GM15510 (cell line): ENCODE data around the gene CLEC16A.

Experiments used
- POLR2A ChIP-seq: IDR thresholded peaks from 3 replicates; pipeline ENCODE4 v1.6.1; 2011; ENCODE audit warnings: borderline replicate concordance; ENCODE audit not compliant: insufficient read length; ENCODE audit errors: extremely low read depth

Gene CLEC16A

DNA sequence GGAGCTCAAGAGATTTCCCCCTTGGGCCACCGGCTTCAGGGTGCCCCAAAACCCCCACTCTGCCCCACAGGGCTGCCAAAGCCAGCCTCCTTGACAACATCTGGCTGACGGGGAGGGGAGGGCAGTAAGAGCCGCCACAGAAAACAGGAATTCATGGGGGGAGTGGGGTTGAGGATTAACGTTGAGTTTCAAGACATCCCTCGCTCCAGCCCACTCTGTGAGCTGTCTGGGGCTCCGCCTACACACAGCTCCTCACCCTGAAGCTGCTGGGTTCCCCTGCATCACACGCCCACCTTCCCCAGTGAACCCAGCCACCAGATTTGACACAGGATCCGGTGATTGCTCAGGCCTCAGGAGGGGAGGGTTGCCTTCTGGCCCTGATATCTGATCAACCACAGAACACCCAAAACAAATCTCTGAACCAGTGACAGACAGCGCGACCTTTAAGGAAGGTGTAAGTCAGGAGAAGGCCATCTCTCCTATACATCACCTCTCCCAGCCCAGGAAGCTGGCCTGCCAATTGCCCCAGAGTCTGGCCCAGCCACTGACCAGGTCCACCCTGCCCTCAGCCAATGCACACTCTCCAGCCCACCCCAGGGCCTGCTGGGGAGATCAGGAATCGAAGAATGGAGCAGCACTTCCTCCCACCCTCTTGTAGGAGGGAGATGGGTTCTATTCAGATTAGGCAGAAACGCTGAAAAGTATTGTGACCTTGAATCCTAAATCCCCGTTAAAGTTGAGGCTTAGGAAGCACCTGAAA lies 132.1 kb downstream of the CLEC16A start:
- no peak for TF ChIP-seq POLR2A

DNA sequence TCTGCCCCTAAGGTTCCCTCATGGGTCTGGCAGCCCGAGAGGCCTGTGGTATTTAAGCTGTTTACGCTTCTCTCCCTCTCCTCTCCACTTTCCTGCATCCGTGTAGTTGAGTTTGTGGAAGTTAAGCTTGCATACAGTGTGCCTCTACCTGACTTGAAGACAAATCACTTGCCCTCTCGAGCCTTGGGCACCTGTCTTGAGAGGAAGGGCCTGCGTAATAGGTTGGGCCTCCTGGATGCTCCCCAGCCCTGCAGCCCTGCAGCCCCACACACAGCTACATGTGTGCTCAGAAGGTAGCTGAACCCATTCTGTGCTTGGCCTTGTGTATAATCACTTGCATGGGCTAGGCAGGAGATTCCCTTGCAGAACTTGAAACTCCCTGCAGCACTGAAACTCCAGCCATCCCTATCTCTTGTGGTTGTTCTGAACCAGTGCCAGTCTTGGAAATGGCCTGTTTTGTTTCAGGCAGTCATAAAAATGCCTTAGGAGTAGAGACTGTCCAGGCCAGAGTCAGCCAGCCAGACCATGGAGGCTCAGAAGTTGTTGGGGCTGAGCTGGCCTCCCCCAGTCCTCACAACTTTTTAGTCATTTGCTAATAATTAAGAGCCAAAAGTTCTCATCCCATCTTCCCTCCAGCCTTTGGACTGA lies 134.6 kb downstream of the CLEC16A start:
- TF ChIP-seq POLR2A, result no peak

DNA sequence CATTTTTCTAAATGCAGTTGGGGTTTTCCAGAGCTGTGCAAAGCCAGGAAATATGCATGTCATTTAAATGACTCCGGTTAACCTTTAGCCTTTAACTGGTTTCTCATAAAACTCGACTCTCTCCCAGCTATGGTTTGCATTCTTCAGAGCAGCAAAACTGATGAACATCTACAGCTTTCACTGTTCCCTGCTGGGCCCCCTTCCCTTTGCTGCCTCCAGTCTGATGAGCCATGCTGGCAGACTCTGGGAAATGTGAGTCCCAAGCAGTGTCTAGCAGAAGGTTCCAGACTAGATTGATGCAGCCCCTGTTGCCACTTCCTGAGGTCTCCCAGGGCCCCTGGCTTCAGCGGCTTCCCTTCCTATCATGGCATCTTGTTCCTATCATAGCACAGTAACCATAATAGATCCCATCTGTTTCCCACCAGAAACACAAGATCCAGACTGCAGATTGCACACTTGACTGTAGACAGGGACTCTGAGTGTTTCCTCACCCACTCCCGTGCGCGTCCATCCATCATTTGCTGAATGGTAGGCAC lies 135.4 kb downstream of the CLEC16A start:
- TF ChIP-seq POLR2A, result no peak

DNA sequence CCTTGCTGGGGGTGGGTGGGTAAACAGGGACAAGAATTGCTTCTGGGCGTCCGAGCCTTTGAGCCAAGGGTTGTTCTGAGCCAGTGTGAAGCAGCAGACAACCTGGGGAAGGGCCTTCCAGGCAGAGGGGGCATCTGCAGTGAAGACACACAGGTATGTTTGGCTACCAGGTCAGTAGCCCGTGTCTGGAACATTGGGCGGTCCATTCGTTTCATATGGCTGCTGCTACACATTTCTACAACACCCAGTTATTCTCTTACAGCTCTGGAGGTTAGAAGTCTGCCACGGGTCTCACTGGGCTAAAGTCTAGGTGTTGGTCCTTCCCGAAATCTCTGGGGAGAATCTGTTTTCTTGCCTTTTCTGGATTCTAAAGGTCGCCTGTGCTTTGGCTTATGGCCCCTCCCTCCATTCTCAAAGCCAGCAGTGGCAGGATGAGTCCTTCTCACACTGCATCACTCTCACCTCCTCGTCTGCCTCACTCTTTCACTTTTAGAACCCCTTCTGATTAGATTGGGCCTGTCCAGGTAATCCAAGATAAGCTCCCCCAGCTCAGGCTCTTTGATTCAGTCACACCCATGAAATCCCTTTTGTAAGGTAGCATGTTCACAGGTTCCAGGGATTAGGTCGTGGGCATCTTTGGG lies 136.1 kb downstream of the CLEC16A start:
- TF ChIP-seq POLR2A, result no peak

DNA sequence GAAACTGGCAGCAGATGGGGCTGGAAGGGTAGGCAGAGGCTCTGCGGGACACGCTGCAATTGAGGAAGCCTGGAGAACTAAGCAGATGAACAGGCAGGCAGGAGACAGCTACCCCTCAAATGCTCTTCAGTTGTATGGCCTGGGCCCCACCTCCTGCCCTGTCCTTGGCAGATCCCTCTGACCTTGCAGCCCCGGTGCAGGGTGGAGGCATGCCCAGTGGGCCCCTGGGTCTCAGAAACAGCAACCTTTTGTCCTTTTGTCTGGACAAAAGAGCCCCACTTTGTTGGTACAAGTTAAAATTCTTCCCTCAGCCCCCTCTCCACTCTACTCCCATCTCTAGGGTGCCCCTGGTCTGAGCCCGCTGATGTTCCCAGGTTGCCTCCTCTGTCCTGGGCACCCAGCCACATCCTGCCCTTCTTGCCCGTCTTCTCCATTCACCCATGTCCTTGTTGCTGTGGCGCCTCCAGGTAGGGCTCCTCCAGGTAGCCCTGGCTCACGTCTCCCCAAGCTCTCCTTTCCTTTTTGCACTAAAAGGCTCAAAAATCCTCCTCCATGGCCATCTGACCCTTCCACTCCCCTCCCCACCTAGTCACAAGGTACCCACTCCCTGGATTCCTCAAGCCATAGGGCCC lies 136.8 kb downstream of the CLEC16A start:
- TF ChIP-seq POLR2A, result no peak

DNA sequence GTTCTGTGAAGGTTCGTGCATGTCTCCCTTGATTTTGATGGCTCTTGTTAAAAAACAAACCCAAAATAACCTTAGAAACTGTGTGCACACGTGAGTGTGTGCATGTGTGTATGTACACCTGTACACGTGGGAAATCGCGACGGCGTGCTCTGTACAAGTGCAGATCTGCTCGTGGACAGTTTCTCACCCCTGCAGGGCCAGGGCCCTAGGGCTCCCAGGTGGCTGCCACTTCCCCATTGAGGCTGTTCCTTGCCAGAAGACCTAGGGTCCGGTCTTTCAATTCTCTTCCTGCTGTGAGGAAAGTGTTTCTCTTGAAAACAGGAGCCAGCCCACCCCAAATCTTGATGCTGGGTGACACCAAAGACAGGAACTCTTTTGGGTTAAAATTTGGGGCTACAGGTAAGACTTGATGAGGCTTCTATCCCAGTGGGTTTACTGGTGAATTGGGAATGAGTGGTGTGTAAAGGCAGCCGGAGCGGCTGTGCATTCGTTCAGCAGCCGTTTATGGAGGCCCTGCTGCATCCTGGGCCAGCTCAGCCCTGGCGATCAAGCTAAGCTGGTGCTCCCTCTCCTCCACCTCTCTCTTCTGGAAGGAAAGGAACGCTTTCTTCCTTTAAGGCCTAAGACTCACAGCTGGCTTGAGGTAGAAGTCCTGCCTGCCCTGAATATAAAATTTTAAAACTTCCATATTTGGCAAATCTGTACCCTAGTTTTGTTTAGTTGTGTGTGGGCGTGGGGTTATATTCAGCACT lies 137.9 kb downstream of the CLEC16A start:
- TF ChIP-seq POLR2A, result no peak

DNA sequence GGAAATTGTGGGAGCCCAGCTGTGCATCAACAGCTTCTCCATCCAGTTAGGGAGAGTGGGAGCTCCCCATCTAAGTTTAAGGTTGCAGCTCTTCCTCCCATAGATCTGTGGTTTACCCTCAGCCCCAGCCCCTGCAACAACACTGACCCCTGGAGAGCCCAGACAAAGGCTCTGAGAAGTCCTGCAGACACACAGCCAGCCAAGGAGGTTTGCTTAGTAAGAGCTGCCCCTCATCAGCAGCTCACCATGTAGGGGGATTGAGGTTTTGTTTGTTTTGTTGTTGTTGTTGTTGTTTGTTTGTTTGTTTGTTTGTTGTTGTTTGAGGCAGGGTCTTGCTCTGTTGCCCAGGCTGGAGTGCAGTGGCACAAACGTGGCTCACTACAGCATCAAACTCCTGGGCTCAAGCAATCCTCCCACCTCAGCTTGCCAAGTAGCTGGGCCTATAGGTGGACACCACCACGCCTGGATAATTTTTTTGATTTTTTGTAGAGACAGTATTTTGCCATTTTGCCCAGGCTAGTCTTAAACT lies 138.6 kb downstream of the CLEC16A start:
- TF ChIP-seq POLR2A, result no peak

DNA sequence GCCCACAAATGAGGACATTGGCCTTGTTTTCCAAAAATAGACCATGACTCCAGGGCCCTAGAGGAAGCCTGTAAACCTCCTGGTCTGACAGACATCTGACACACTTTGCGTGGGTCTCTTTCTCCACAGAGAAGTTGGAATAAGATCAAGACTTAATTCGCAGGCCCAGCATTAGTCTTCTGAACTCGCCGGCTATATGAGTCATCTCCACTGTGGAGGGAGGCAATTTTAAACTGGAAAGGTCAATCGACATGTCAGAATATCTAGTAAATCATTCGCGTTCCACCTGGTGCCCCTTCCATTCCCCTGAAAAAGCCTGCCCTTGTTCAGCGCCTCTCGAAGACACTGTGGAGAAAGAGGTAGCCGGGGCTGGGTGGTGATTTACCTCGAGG lies 140.1 kb downstream of the CLEC16A start:
- TF ChIP-seq POLR2A, result no peak

DNA sequence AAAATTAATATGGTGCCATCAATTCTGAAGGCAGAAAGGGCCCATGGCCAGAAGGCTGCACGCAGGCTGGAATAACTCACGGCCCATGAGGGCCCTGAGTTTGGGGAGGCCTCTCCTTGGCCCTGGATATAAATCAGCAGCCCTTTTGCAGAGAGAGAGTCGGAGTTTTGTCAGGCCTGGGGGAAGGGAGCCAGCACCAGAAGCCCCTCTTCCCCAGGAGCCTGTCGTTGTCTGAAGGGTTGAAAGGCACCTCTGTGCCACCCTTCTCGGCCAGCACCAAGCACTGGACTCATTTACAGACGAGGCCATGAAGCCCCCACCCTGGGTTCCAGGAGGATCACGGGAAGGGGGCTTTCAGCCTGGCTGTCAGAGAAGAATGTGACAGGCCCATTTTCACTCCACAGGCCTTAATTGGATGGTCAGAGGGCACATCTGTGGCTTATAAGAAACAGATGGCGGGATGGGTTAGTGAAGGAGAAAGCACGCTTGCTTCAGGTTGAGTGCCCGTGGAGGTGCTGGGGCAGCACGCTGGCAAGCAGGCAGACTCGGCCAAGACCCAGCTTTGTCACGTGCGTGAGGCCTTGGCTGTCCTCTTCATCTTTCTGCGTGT lies 140.6 kb downstream of the CLEC16A start:
- no peak for TF ChIP-seq POLR2A

DNA sequence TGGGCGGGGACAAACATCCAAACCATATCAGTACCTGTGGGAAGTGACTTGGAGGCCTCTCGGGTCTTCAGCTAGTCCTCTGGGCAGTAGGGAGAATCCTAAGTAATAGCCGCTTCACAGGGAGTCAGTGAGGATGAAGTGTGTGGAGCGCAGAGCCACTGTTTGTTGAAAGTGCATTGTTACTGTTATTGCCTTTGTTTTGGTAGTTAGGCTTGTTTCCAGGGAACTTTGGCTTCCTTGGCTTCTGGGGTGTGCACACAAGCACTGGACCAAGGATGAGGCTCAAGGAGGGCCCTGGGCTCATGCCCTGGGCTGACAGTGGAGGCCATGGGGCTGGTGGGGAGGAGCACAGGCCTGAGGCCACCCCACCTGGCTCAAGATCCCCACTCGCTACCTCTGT lies 141.6 kb downstream of the CLEC16A start:
- no peak for TF ChIP-seq POLR2A

DNA sequence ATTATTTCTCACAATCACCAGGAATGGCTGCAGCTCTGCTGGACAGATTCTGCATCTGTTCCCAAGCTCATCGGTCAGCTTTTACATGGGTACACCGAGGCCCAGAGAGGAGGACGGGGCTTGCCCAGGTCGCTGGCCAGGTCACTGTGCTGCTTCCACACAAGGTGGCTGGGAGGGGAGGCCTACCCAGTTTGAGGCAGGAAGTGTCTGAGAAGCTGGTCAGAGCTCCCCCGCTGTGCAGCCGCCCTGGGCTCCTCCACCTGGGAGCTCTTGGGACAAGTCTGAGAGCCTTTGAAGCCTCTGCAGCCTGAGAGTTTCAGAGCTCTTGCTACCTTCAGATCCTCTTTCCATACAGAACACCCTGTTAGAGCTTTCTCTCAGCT lies 143.3 kb downstream of the CLEC16A start:
- no peak for TF ChIP-seq POLR2A

DNA sequence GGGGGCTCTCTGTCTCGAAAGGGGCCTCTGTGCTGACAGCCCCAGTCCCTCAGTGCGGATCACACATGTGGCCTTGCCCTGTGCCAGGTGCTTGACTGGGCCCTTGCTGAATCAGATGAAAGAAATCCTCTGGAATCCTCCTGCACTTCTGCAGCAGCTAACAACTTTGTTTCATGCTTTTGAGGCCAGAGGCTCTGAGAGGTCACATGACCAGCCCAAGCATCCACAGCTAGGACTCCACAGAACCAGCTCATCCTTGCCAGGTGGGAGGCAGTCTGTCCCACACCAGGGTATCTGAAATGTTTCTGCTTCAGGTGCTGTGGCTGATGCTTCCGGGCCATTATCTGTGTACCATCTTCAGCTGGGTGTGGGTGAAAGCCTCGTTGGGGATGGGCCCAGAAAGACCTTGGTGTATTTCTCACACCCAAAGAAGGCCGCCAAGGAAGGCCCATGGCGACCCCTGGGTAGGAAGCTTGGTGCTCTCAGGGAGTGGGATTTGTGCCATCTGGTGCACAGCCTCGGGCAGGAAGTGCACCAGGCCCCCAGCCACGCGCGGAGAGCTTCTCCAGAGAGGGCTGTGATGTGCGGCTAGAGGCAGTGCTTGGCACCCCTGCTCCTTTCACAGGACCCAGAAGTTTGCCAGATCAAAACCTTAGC lies 143.8 kb downstream of the CLEC16A start:
- TF ChIP-seq POLR2A, result no peak

DNA sequence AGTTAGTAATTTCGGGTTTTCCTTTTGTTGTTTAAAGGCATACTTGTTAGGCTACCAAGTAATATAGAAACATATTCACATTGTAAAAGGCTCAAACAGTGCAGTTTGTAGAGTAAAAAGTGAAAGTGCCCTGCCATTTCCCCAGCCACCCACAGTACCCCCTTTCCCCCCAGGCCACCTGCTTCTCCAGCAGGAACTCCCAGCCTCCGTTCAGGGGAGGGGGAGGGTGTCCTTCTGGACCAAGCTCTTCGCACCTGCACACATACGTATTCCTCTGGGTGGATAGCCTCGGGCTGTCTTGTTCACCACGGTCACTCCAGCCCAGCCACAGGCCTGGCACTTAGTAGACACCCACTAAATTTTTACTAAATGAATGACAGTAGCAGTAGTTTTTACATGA lies 144.5 kb downstream of the CLEC16A start:
- no peak for TF ChIP-seq POLR2A
